DMS53 treated with DMSO at 0.1 percent for 48 hours (cell line): ENCODE measurements around the gene LIMA1.
A peak's percentile ranks its signal among the peaks of the same experiment; 100 is the strongest.
"Not testable (repeated sequence)": the region's sequence is repeated elsewhere in the genome, so short reads cannot be mapped to it uniquely, and the experiment has no call there.

Source experiments
- DNase-seq: peaks from one replicate; lab custom pipeline; 2025; ENCODE audit not compliant: unreplicated experiment; lab: John Stamatoyannopoulos, UW

Gene LIMA1

DNA sequence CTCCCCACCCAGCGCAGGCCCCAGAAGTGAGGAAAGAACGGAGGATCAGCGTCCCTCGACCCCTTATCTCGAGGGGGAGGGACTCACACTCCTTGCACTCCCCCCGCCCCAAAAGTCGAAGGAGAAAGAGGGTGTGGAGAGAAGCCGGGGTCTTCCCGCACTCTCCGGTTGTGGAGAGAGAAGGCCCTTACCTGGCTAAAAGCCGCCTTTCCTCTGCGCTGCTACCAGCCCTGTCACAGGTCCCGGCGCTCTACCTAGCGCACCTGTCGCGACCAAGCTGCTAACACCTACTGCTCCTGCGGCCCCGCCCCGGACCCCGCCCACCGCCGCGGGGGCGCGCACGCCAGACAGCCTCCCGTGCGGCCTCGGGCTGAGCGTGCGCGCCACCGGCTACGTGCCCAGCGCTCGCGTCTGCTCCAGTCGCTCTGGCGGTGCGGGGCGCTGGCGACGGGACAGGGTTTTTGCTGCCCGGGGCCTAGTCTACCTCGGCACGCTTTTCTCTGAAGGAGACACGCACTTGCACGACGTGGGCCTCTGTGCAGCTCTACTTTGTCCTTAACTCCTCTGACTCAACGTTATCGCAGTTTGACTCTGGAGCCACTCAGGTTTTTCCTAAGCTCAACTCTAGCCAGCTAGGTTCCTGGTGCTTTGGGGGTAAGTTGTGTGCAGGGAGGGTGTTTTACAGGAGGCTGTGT is at the start of gene LIMA1:
LIMA1 (minus strand) TSS at position 292 of the 695 bp plus-strand sequence. CDS start 34,769 bp downstream, outside the sequence.
- peak; percentile 87 for DNase-seq

DNA sequence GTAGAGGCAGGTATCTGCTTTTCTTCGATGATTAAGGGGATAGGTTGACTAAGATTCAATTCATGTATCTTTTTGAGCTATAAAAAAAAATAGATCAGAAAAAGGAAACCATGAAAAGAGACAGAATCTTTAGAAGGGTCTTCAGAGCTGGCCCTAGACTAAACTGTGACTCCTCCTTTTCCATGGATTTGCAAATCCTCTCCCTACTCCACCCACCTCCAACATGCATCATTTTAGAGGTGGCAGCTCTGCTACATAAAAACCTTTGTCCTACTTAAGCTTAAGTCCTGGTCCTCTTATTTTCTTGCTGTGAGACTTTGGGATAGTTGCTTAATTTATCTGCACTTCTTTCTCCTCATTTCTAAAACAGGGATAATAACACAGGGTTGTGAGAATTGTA is 48.4 kb upstream of the LIMA1 start:
- no peak for DNase-seq

DNA sequence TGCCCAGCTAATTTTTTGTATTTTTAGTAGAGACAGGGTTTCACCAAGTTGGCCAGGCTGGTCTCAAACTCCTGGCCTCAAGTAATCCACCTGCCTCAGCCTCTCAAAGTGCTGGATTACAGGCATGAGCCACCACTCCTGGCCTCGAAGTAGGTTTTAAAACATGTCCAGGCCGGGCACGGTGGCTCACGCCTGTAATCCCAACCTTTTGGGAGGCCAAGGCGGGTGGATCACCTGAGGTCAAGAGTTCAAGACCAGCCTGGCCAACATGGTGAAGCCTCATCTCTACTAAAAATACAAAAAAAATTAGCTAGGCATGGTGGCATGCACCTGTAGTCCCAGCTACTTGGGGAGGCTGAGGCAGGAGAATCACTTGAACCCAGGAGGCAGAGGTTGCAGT is 45.3 kb upstream of the LIMA1 start:
- DNase-seq = not testable (repeated sequence)

DNA sequence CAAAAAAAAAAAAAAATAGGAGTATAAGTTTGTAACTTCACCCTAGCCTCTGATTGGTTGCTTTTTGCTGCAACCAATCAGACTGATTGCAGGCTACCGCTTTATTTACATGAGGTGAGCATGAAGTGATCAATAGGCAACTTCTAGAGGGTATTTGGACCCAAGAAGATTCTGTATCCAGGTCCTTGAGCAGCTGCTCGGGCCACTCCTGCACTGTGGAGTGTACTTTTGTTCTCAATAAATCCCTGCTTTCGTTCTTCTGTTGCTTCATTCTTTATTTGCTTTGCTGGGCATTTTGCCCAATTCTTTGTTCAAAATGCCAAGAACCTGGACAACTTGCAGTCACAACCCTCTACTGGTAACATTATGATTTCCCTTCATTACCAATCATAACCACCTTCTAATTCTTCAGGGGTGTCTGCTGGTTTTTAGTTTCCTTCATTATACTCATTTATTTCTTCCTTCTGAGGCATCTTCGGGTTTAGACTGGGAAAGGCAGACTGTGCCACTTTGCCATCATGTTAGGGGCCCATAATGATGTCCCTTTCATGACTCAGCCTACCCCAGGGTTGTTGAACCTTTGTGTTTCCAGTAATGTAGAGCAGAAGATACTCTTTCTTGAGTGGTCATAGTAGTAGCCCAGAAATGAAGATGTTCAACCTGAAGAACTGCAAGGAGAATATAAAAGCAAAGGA is 43.4 kb upstream of the LIMA1 start:
- no peak for DNase-seq

DNA sequence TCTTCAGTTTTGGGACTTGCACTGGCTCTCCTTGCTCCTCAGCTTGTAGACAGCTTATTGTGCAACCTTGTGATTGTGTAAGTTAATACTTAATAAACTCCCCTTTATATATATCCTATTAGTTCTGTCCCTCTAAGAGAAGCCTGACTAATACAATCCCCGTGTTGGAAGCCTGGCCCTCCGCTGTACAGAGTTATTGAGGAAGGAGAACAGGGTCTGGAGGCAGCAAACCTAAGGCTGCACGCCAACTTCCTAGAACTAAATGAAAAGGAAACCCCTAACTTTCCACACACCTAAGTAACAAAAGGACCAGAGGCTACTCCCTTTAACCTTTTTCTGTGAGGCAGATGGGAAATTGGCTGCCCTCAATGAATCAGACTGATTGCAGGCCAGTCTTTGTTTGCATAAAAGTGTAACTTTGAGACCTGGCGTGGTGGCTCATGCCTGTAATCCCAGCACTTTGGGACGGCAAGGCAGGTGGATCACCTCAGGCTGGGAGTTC is 42.6 kb upstream of the LIMA1 start:
- no peak for DNase-seq

GRCh38 chr12:50324770-50325169 is 41.5 kb upstream of the LIMA1 start:
- DNase-seq = not testable (repeated sequence)

- DNase-seq = not testable (repeated sequence)
These were observed 40.8 kb upstream of the LIMA1 start for GRCh38 chr12:50324077-50324476.

GRCh38 chr12:50322206-50322605 is 38.9 kb upstream of the LIMA1 start:
- DNase-seq = no peak

DNA sequence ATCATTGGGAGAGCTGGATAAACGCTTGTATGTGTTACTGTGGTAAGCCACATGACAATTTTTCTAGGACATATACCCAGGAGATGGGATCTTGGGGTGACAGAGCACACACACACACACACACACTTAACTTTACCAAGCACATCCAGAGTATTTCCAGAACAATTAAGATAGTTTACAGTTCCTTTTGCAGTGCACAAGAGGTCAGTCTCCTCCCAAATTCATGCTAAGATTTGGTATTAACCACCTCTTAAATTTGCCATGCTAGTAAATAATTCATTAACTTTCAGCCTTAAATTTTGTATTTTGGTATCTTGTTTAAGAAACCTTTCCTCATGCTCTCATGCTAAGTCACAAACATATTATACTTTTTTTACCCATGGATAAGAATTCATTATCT is 33.9 kb upstream of the LIMA1 start:
- DNase-seq = no peak

GRCh38 chr12:50315803-50316202 is 32.5 kb upstream of the LIMA1 start:
- DNase-seq = no peak

DNA sequence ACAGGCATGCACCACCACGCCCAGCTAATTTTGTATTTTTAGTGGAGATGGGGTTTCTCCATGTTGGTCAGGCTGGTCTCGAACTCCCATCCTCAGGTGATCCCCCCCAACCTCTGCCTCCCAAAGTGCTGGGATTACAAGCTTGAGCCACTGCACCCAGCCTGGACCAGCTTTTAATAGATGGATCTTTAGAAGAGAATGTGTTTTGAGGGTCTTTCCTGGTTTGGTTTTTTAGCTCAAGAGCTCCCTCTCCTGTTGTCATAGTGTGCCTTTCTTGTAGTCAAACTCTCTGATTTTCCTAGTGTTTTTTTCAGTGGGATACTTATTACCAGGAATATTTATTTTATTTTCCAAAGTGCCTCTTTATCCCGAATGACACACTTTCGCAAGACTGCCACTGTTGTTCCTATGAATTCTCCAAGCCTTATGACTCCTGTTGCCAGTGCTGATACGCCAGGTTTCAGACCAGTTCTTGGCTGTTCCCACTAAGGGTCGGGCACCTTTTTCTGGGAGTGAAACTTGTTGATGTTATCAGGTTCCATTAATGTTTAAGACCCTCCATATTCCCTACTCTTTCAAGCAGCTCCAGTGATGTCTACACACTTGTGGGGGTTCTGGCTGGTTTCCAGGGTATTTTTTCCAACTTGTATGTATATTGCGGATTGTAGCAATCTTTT is 31.5 kb upstream of the LIMA1 start:
- DNase-seq = peak; percentile 9

DNA sequence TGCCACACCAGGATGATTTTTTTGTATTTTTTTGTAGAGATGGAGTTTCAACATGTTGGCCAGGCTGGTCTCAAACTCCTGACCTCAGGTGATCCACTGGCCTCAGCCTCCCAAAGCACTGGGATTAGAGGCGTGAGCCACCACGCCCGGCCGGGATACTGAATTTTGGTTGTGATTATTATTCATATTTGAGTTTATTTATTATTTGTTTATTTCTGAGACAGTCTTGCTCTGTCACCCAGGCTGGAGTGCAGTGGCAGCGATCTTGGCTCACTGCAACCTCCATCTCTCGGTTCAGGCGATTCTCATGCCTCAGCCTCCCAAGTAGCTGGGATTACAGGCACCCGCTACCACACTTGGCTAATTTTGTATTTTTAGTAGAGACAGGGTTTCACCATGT is 30.7 kb upstream of the LIMA1 start:
- DNase-seq = not testable (repeated sequence)

- DNase-seq = no peak
These were observed 30.1 kb upstream of the LIMA1 start for GRCh38 chr12:50313256-50313931.

GRCh38 chr12:50311858-50312609 is 28.7 kb upstream of the LIMA1 start:
- DNase-seq = not testable (repeated sequence)

GRCh38 chr12:50309950-50310349 is 26.6 kb upstream of the LIMA1 start:
- no peak for DNase-seq

- DNase-seq = no peak
These were observed 19.4 kb upstream of the LIMA1 start for GRCh38 chr12:50302686-50303085.

- DNase-seq = peak; percentile 13
These were observed 14.7 kb upstream of the LIMA1 start for GRCh38 chr12:50297996-50298395.

GRCh38 chr12:50297027-50297426 is 13.7 kb upstream of the LIMA1 start:
- no peak for DNase-seq

DNA sequence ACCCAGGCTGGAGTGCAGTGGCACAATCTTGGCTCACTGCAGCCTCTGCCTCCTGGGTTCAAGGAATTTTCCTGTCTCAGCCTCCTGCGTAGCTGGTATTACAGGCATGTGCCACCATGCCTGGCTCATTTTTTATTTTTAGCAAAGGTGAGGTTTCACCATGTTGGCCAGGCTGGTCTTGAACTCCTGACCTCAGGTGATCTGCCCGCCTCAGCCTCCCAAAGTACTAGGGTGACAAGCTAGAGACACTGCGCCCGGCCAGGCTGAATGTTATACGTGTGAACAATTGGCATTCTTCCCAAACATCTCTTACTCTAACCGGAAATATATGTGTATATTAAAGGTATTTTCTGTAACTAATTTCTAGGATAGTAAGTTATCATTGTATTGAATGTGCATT is 13.2 kb upstream of the LIMA1 start:
- DNase-seq = no peak

DNA sequence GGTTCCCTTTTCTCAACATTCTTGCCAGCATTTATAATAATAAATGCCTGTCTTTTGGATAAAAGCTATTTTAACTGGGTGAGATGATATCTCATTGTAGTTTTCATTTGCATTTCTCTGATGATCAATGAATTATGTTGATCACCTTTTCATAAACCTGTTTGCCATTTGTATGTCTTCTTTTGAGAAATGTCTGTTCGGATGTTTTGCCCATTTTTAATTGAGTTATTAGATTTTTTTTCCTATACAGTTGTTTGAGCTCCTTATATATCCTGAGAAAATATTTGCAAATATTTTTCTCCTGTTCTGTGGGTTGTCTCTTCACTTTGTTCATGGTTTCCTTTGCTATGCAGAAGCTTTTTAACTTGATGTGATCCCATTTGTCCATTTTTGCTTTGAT is 8.1 kb upstream of the LIMA1 start:
- no peak for DNase-seq

DNA sequence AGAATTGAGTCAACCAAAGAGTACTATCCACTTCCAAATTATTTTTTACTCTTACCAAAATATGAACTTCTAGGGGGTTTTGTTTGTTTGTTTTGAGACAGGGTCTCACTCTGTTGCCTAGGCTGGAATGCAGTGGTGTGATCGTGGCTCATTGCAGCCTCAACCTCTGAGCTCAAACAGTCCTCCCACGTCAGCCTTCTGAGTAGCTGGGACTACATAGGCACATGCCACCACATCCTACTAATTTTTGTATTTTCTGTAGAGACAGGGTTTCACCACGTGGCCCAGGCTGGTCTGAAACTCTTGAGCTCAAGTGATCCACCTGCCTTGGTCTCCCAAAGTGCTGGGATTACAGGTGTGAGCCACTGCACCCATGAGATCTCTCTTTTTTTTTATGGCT is 7.4 kb upstream of the LIMA1 start:
- not testable (repeated sequence) for DNase-seq
